Measurements from ENCODE around the gene APCS.

APCS gene

GRCh38 chr1:159562680-159563079 lies 24.9 kb upstream of the APCS start:
- H3K4me3 ChIP-seq (ENCODE audit: low read depth, low read length), result no peak overlapping the region
- TF ChIP-seq CTCF (IDR thresholded peaks at IDR 0.05; ENCODE audit: low read depth, low read length), result no peak

GRCh38 chr1:159577446-159577845 lies 10.2 kb upstream of the APCS start:
- H3K4me3 ChIP-seq (ENCODE audit: low read depth, low read length), result no peak overlapping the region
- TF ChIP-seq CTCF (IDR thresholded peaks at IDR 0.05; ENCODE audit: low read depth, low read length), result no peak

GRCh38 chr1:159580340-159580739 lies 7.3 kb upstream of the APCS start:
- no peak overlapping the region for H3K4me3 ChIP-seq (ENCODE audit: low read depth, low read length)
- no peak for TF ChIP-seq CTCF (IDR thresholded peaks at IDR 0.05; ENCODE audit: low read depth, low read length)

- no peak for TF ChIP-seq CTCF (IDR thresholded peaks at IDR 0.05; ENCODE audit: low read depth, low read length)
- no peak overlapping the region for H3K4me3 ChIP-seq (ENCODE audit: low read depth, low read length)
Observed at GRCh38 chr1:159581422-159581821, 6.2 kb upstream of the APCS start.

GRCh38 chr1:159584536-159584935 lies 3.1 kb upstream of the APCS start:
- no peak for TF ChIP-seq CTCF (IDR thresholded peaks at IDR 0.05; ENCODE audit: low read depth, low read length)
- no peak overlapping the region for H3K4me3 ChIP-seq (ENCODE audit: low read depth, low read length)

GRCh38 chr1:159591981-159592380 lies 4.4 kb downstream of the APCS start:
- no peak for TF ChIP-seq CTCF (IDR thresholded peaks at IDR 0.05; ENCODE audit: low read depth, low read length)
- no peak overlapping the region for H3K4me3 ChIP-seq (ENCODE audit: low read depth, low read length)

GRCh38 chr1:159594625-159595405 lies 7.2 kb downstream of the APCS start:
- no peak for TF ChIP-seq CTCF (IDR thresholded peaks at IDR 0.05; ENCODE audit: low read depth, low read length)
- no peak overlapping the region for H3K4me3 ChIP-seq (ENCODE audit: low read depth, low read length)

Measured in WI38 (cell line).